IPS DF 6.9 (cell line): Measurements from ENCODE around the gene LRRC27.

Experiments used
- DNase-seq: peaks from one replicate; pipeline ENCODE4 v3.0.0-alpha.2; 2013; ENCODE audit warnings: low read depth, low spot score
- H3K27ac ChIP-seq: one replicate; pipeline ENCODE4 v1.5.1; 2013; ENCODE audit warnings: low read length, control low read depth
- H3K27me3 ChIP-seq: 2 replicates; pipeline ENCODE4 v1.6.1; 2013; ENCODE audit warnings: mild to moderate bottlenecking, low read length; ENCODE audit not compliant: control insufficient read depth, insufficient read depth
- H3K36me3 ChIP-seq: 2 replicates; pipeline ENCODE4 v1.6.1; 2013; ENCODE audit warnings: low read length; ENCODE audit not compliant: control insufficient read depth, insufficient read depth
- H3K4me1 ChIP-seq: 2 replicates; pipeline ENCODE4 v1.6.1; 2013; ENCODE audit warnings: low read length; ENCODE audit not compliant: control insufficient read depth, insufficient read depth
- H3K4me3 ChIP-seq: 2 replicates; pipeline ENCODE4 v1.5.1; 2013; ENCODE audit warnings: mild to moderate bottlenecking, low read length
- H3K9me3 ChIP-seq: 2 replicates; pipeline ENCODE4 v1.6.1; 2013; ENCODE audit warnings: low read length, inconsistent platforms; ENCODE audit not compliant: control insufficient read depth, insufficient read depth
- WGBS: extraction: QIAGEN DNeasy Blood & Tissue Kit; methylation state at CpG from one replicate; pipeline ENCODE4 v1.1.7; 2013; ENCODE audit warnings: mixed read lengths, missing lambda C conversion rate; ENCODE audit not compliant: insufficient read length, insufficient coverage; 5-methylcytosine and 5-hydroxymethylcytosine counted together

The LRRC27 gene

DNA sequence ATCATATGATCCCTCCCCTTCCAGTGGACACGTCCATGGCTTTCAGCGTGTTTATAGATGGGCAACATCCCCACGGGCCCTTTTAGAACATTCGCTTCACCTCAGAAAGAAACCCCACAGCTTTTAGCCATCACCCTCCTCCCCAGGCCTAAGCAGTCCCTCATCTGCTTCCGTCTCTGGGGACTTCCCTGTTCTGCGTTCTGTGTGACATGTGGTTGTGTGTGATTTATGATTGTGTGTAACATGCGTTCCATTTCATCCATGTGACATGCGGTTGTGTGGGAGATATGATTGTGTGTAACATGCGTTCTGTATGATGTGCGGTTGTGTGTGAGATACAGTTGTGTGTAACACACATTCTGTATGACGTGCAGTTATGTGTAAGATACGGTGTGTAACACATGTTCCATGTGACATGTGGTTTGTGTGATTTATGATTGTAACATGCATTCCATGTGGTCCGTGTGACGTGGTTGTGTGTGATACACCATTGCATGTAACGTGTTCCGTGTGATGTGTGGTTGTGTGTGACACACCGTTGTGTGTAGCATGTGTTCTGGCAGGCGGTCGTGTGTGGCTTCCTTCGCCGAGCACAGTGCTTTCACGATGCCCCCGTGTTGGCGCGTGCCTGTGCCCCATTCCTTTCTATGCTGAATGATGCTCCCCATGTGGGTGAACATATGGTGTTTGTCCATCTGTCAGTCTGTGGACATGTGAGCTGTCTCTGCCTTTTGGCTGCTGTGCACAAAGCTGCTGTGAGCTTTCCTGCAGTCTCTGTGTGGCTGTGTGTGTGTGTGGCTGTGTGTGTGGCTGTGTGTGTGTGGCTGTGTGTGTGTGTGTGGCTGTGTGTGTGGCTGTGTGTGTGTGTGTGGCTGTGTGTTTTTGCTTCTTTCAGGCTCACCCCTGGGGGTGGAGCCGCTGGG is 91.2 kb downstream of the LRRC27 start:
- WGBS: 100% methylated on average over 3 of the region's 26 CpGs
- H3K27ac ChIP-seq: no peak overlapping the region
- DNase-seq: no peak

DNA sequence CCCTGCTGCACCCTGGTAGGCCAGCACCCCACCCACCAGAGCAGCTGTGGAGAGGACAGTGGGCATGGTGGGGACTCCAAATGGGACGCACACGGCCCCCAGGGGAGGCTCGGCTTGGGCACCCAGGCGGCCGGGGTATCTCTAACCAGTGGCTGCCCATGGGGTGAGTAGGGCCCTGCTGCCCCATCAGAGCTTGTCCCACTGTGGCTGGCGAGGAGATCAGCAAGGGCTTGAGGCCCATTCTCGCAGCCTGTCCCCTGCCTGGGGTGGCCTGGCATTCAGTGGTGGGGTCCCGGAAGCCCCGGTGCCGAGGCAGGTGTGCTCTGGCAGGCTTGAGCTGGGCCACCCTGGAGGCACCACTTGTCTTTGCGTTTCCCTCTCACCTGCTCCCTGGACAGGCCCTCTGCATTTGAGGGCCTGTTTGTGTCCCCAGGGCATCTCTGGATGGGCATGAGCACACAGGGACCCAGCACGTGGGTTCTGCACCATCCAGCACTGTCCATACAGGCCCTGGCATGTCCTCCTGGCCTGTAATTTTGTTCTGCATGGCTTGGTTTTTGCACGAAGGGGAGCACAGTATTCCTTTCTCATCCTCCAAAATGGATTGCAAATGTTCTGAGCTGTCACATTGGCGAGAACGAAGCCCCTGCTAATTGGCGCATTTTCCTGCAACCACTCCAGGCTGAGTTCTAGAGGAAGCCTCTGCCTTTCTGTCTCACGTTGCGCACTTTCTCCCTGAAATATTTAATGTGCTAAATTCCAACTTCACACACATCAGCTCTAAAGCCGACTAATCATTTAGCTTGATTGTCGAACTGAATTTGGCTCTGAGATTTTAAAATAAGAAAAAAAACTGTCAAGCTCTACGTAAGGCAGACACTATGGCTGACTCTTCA is 92.2 kb downstream of the LRRC27 start:
- H3K36me3 ChIP-seq: no peaks in the 10 kb centered on the region; the same call in 1 of the 2 replicates
- H3K27me3 ChIP-seq: no peaks in the 10 kb centered on the region
- no peak for DNase-seq
- no peaks in the 10 kb centered on the region for H3K9me3 ChIP-seq
- H3K4me1 ChIP-seq: peaks cover 6% of the 10 kb centered on the region; the same call in 1 of the 2 replicates
- H3K27ac ChIP-seq: no peak overlapping the region
- no peak overlapping the region for H3K4me3 ChIP-seq
- WGBS: no CpG with 5 or more reads among the region's 21 CpGs

More for the DNA sequence above, 91.2 kb downstream of the LRRC27 start:
- H3K4me1 ChIP-seq: peaks cover 13% of the 10 kb centered on the region
- no peaks in the 10 kb centered on the region for H3K9me3 ChIP-seq
- H3K36me3 ChIP-seq: no peaks in the 10 kb centered on the region; the same call in 1 of the 2 replicates
- no peak overlapping the region for H3K4me3 ChIP-seq
- no peaks in the 10 kb centered on the region for H3K27me3 ChIP-seq

- no peaks in the 10 kb centered on the region for H3K9me3 ChIP-seq
- DNase-seq: no peak
- no peaks in the 10 kb centered on the region for H3K27me3 ChIP-seq
- H3K27ac ChIP-seq: no peak overlapping the region
- peaks cover 6% of the 10 kb centered on the region; the same call in 1 of the 2 replicates for H3K4me1 ChIP-seq
- no CpG with 5 or more reads among the region's 61 CpGs for WGBS
- H3K4me3 ChIP-seq: no peak overlapping the region
- H3K36me3 ChIP-seq: no peaks in the 10 kb centered on the region; the same call in 1 of the 2 replicates
Observed at GRCh38 chr10:132425029-132425756, 93.2 kb downstream of the LRRC27 start.

DNA sequence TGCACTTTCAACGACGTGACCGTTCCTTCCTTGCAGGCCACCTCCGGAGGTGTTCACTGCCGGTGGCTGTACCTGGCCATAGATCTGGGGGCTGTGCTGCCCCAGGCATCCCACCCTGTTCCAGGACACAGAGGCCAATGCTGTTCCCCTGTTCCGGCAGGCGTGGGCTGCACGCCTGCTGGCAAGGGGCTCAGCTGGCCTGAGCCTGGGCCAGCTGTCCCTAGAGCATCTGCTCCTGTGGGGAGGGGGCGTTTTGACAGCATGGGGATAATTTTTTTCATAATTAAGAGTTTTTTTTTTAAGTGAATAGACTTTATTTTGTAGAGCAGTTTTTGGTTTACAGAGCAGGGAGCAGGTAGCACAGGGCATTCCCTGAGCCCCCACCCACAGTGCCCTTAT is 93.8 kb downstream of the LRRC27 start:
- H3K4me3 ChIP-seq: no peak overlapping the region
- H3K27me3 ChIP-seq: no peaks in the 10 kb centered on the region
- DNase-seq: no peak
- H3K9me3 ChIP-seq: no peaks in the 10 kb centered on the region
- H3K27ac ChIP-seq: no peak overlapping the region
- no CpG with 5 or more reads among the region's 9 CpGs for WGBS
- H3K36me3 ChIP-seq: no peaks in the 10 kb centered on the region; the same call in 1 of the 2 replicates
- peaks cover 3% of the 10 kb centered on the region; the same call in 1 of the 2 replicates for H3K4me1 ChIP-seq

- Histone ChIP-seq H3K36me3 (no peaks in the 10 kb centered on the region; the same call in 1 of the 2 replicates), H3K4me3 (no peak overlapping the region), H3K27me3 (no peaks in the 10 kb centered on the region), H3K9me3 (no peaks in the 10 kb centered on the region), H3K4me1 (no peaks in the 10 kb centered on the region; the same call in 1 of the 2 replicates), H3K27ac (no peak overlapping the region)
- 100% methylated on average over 1 of the region's 10 CpGs for WGBS
- DNase-seq: no peak
Observed at GRCh38 chr10:132427006-132427771, 95.2 kb downstream of the LRRC27 start.

GRCh38 chr10:132427939-132428367 is 96.0 kb downstream of the LRRC27 start:
- Histone ChIP-seq H3K36me3 (no peaks in the 10 kb centered on the region; the same call in 1 of the 2 replicates), H3K9me3 (no peaks in the 10 kb centered on the region), H3K4me3 (no peak overlapping the region), H3K4me1 (no peaks in the 10 kb centered on the region; the same call in 1 of the 2 replicates), H3K27me3 (no peaks in the 10 kb centered on the region), H3K27ac (no peak overlapping the region)
- 100% methylated on average over 2 of the region's 2 CpGs for WGBS
- no peak for DNase-seq

DNA sequence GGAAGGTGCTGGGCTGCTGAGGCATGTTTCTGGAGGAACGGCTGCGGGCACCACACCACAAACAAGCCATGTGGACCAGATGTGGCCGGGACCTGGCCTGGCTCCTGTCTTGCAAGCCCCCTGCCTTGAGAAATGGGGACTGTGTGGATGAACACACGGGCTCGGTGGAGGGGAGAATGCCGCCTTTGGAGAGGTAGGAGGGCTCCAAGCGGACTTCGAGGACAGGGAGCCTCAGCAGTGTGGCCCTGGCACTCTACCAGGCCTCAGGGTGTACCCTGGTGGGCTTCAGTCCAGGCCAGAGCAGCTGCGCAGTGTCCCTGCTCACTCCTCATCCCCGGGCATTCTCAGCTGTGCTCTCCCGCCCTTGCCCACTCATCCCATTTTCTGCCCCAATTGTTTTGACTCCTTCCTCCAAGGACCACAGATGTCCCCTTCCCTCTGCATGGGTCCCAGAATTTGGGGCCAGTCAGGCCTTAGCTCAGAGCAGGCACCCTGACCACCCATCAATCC is 96.5 kb downstream of the LRRC27 start:
- DNase-seq: no peak
- no CpG with 5 or more reads among the region's 11 CpGs for WGBS
- no peaks in the 10 kb centered on the region; the same call in 1 of the 2 replicates for H3K36me3 ChIP-seq
- H3K4me1 ChIP-seq: no peaks in the 10 kb centered on the region; the same call in 1 of the 2 replicates
- H3K9me3 ChIP-seq: no peaks in the 10 kb centered on the region
- H3K4me3 ChIP-seq: no peak overlapping the region
- H3K27ac ChIP-seq: no peak overlapping the region
- no peaks in the 10 kb centered on the region for H3K27me3 ChIP-seq
